Transverse colon (tissue), 3 donors: ENCODE data around the gene PTPRD.

ENCODE experiments used
- POLR2A ChIP-seq: fragments of 450-650 bp; IDR thresholded peaks from one replicate; pipeline ENCODE4 v1.6.1; 2016; ENCODE audit warnings: antibody characterized with exemption, mild to moderate bottlenecking, moderate library complexity
- TF ChIP-seq, protein P1 (sequence below), 5 experiments: fragments of 200-600 bp in 3 of 5; fragments of 450-650 bp in 2 of 5; sonication (generic) in 3 of 5; IDR thresholded peaks; 1 replicate in 2 of 5; 2 replicates in 3 of 5; pipeline ENCODE4 v1.5.1; 2016 to 2017; ENCODE audit warnings: antibody characterized with exemption in 5 of 5, inconsistent platforms in 3 of 5, mild to moderate bottlenecking in 2 of 5, moderate library complexity in 1 of 5

DNA sequence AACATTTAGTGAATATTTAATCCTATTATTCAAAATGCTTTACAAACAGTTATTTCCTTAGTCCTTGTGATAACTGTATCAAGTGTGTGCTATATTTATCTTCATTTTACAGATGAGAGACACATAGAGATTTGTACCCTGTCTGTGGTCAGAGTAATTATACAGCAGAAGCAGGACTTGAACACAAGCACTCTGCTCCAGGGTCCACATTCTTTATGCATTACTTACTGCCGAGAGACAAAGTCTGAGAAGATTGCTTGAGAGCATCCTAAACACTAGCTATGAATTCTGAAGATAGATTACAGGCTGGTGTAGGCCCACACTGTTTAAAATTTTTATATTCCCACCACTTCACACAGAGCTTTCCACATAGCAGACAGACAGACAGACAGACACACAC lies 1887.2 kb downstream of the PTPRD start:
- TF ChIP-seq, protein P1, sequence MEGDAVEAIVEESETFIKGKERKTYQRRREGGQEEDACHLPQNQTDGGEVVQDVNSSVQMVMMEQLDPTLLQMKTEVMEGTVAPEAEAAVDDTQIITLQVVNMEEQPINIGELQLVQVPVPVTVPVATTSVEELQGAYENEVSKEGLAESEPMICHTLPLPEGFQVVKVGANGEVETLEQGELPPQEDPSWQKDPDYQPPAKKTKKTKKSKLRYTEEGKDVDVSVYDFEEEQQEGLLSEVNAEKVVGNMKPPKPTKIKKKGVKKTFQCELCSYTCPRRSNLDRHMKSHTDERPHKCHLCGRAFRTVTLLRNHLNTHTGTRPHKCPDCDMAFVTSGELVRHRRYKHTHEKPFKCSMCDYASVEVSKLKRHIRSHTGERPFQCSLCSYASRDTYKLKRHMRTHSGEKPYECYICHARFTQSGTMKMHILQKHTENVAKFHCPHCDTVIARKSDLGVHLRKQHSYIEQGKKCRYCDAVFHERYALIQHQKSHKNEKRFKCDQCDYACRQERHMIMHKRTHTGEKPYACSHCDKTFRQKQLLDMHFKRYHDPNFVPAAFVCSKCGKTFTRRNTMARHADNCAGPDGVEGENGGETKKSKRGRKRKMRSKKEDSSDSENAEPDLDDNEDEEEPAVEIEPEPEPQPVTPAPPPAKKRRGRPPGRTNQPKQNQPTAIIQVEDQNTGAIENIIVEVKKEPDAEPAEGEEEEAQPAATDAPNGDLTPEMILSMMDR (IDR thresholded peaks at IDR 0.05), result no peak
- TF ChIP-seq POLR2A, result no peak
